ENCODE data around the gene GUCY1A2.
"Not testable (repeated sequence)": the region's sequence is repeated elsewhere in the genome, so short reads cannot be mapped to it uniquely, and the experiment has no call there.

DNA sequence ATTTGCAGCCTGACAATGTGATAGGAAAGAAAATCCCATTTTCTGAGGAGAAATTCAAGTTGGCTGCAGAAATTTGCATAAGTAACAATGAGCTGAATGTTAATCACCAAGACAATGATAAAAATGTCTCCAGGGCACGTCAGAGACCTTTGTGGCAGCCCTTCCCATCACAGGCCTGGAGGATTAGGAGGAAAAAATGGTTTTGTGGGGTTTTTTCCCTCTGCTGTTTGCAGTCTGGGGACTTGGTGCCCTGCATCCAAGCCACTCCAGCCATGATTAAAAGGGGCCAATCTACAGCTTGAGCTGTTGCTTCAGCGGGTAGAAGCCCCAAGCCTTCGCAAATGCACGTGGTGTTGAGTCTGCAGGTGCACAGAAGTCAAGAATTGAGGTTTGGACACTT lies 33.1 kb upstream of the GUCY1A2 start:
- not testable (repeated sequence) for TF ChIP-seq POLR2A (IDR thresholded peaks at IDR 0.05; ENCODE audit: low read depth, low read length); POLR2AphosphoS5 (IDR thresholded peaks at IDR 0.05; ENCODE audit: low read depth, low read length); SPI1 (IDR thresholded peaks at IDR 0.05; ENCODE audit: low read depth, low read length); PAX5 (IDR thresholded peaks at IDR 0.05; ENCODE audit: insufficient read depth, low read length, severe bottlenecking); TAF1 (IDR thresholded peaks at IDR 0.05; ENCODE audit: low read depth, low read length)
